ENCODE results near the gene NAA80.

- TF ChIP-seq CTCF (IDR thresholded peaks at IDR 0.05), result no peak
- no peak for TF ChIP-seq POLR2A (IDR thresholded peaks at IDR 0.05)
- TF ChIP-seq POLR2AphosphoS5 (IDR thresholded peaks at IDR 0.05), result no peak
Observed at GRCh38 chr3:50250514-50250913, 48.7 kb downstream of the NAA80 start.
